Endothelial cell of umbilical vein (primary cell): ENCODE results near the gene CFAP97D1. TPM values are rescaled to one million over a fixed set of nuclear protein-coding genes. Genes with fewer than 3 reads are reported as not detected.

ENCODE experiments used
- BruUV-seq: library from RNA; stranded (reverse); fragments of 400-500 nt; replicated peaks from 2 replicates; lab custom pipeline; 2021; lab: Mats Ljungman, UMichigan
- CTCF ChIA-PET: fragments of 300-600, 350-600 bp; sonication (Branson Sonifier 250); formaldehyde crosslinking; loops from one replicate; lab custom pipeline; 2021; ENCODE audit warnings: antibody characterized with exemption, inconsistent platforms; lab: Charles Lee
- POLR2A ChIA-PET: fragments of 300-600, 350-600 bp; sonication (Branson Sonifier 250); formaldehyde crosslinking; loops from one replicate; lab custom pipeline; 2021; ENCODE audit warnings: antibody characterized with exemption, inconsistent platforms; lab: Charles Lee
- DNase-seq: peaks from one replicate; pipeline ENCODE4 v3.0.0-alpha.2; 2011; ENCODE audit warnings: low read depth, low spot score
- FAIRE-seq: peaks from 2 replicates; lab custom pipeline; 2011; peaks lifted over from hg19 to GRCh38; lab: Jason Lieb, UNC
- H2AFZ ChIP-seq: 2 replicates; pipeline ENCODE4 v1.6.0; 2012; ENCODE audit warnings: low read depth, low read length, control low read depth, inconsistent platforms
- H3K27ac ChIP-seq: 2 replicates; pipeline ENCODE4 v1.5.1; 2011; ENCODE audit warnings: low read depth, mild to moderate bottlenecking, control low read depth, low read length, moderate library complexity; ENCODE audit not compliant: insufficient read depth
- H3K27me3 ChIP-seq, 2 experiments: 2 replicates each; pipeline versions ENCODE4 v1.6.0 to v1.6.1; 2011; ENCODE audit warnings: low read length in 2 of 2, mixed read lengths in 1 of 2; ENCODE audit not compliant: control insufficient read depth in 2 of 2, insufficient read depth in 2 of 2
- H3K36me3 ChIP-seq, 2 experiments: 2 replicates in 1 of 2; 3 replicates in 1 of 2; pipeline ENCODE4 v1.5.1; 2011; ENCODE audit warnings: low read length in 2 of 2, mild to moderate bottlenecking in 1 of 2, moderate library complexity in 1 of 2; ENCODE audit not compliant: control insufficient read depth in 2 of 2, insufficient read depth in 2 of 2; ENCODE audit errors: extremely low read depth in 1 of 2
- H3K4me1 ChIP-seq: 3 replicates; pipeline ENCODE4 v1.5.1; 2011; ENCODE audit warnings: mild to moderate bottlenecking, low read length; ENCODE audit not compliant: control insufficient read depth, insufficient read depth; ENCODE audit errors: extremely low read depth
- H3K4me2 ChIP-seq: 2 replicates; pipeline ENCODE4 v1.6.1; 2011; ENCODE audit warnings: low read length, control low read depth, mixed read lengths; ENCODE audit not compliant: insufficient read depth
- H3K4me3 ChIP-seq, 3 experiments: fragments of 200-600 bp in 1 of 3; sonication (generic), shearing (Covaris generic) in 1 of 3; replicated peaks in 1 of 3; 2 replicates each; pipeline ENCODE4 v1.5.1; 2011 to 2016; ENCODE audit warnings: control low read depth in 3 of 3, low read length in 3 of 3, mild to moderate bottlenecking in 2 of 3, inconsistent platforms in 1 of 3, low read depth in 1 of 3, moderate library complexity in 1 of 3; ENCODE audit not compliant: insufficient read depth in 1 of 3
- H3K79me2 ChIP-seq: 2 replicates; pipeline ENCODE4 v1.6.0; 2012; ENCODE audit warnings: low read length, inconsistent platforms; ENCODE audit not compliant: control insufficient read depth, insufficient read depth
- H3K9ac ChIP-seq: replicated peaks from 2 replicates; pipeline ENCODE3; 2011; ENCODE audit warnings: low read length, control low read depth; ENCODE audit not compliant: insufficient read depth; ENCODE audit errors: extremely low read depth
- H3K9me1 ChIP-seq: replicated peaks from 3 replicates; pipeline ENCODE4 v1.6.0; 2011; ENCODE audit warnings: mild to moderate bottlenecking, low read length; ENCODE audit not compliant: control insufficient read depth, insufficient read depth; ENCODE audit errors: extremely low read depth
- H3K9me3 ChIP-seq: replicated peaks from 2 replicates; pipeline ENCODE4 v1.5.1; 2012; ENCODE audit warnings: low read length, inconsistent platforms; ENCODE audit not compliant: control insufficient read depth, insufficient read depth
- H4K20me1 ChIP-seq: replicated peaks from 2 replicates; pipeline ENCODE3; 2011; ENCODE audit warnings: mild to moderate bottlenecking, low read length; ENCODE audit not compliant: control insufficient read depth, insufficient read depth; ENCODE audit errors: extremely low read depth
- CTCF ChIP-seq, 2 donors: IDR thresholded peaks; 1 replicate in 1 of 2; 2 replicates in 1 of 2; pipeline ENCODE4 v1.5.1; 2011; ENCODE audit warnings: low read length in 2 of 2, mild to moderate bottlenecking in 2 of 2, moderate library complexity in 2 of 2, control low read depth in 1 of 2, inconsistent platforms in 1 of 2, low read depth in 1 of 2; ENCODE audit not compliant: insufficient read depth in 1 of 2; ENCODE audit errors: extremely low read depth in 1 of 2
- EZH2 ChIP-seq: IDR thresholded peaks from 2 replicates; pipeline ENCODE4 v1.6.1; 2012; ENCODE audit warnings: borderline replicate concordance, low read depth, mild to moderate bottlenecking, moderate library complexity, low read length, inconsistent platforms; ENCODE audit not compliant: severe bottlenecking
- FOS ChIP-seq: IDR thresholded peaks from 2 replicates; pipeline ENCODE4 v1.6.1; 2011; ENCODE audit warnings: mild to moderate bottlenecking, low read length, moderate library complexity, borderline replicate concordance; ENCODE audit not compliant: insufficient read depth
- GATA2 ChIP-seq: IDR thresholded peaks from 2 replicates; pipeline ENCODE4 v1.7.0; 2011; ENCODE audit warnings: low read depth, mild to moderate bottlenecking, moderate library complexity, mixed read lengths, low read length; ENCODE audit not compliant: insufficient read length, insufficient read depth
- JUN ChIP-seq: IDR thresholded peaks from 2 replicates; pipeline ENCODE4 v1.6.1; 2011; ENCODE audit warnings: borderline replicate concordance, low read depth; ENCODE audit not compliant: insufficient read length, insufficient read depth
- MAX ChIP-seq: IDR thresholded peaks from 2 replicates; pipeline ENCODE4 v1.6.1; 2011; ENCODE audit not compliant: insufficient read depth, insufficient read length
- MYC ChIP-seq: IDR thresholded peaks from one replicate; pipeline ENCODE4 v1.6.1; 2011; ENCODE audit warnings: mild to moderate bottlenecking, low read depth, low read length
- POLR2A ChIP-seq: IDR thresholded peaks from 2 replicates; pipeline ENCODE4 v1.6.1; 2012; ENCODE audit warnings: low read depth, mild to moderate bottlenecking, control low read depth, low read length
- POLR2AphosphoS5 ChIP-seq: IDR thresholded peaks from 2 replicates; pipeline ENCODE4 v1.6.1; 2012; ENCODE audit warnings: low read depth, mild to moderate bottlenecking, control low read depth, low read length, moderate library complexity; ENCODE audit not compliant: insufficient read depth
- dilution Hi-C: fragments of 300-500 bp; cut with MboI; formaldehyde crosslinking; loops from one replicate; pipeline ENCODE4 v1.15.0; 2019; ENCODE audit warnings: low sequenced_read_pairs; ENCODE audit not compliant: extremely low pct_ligation_motif_present
- intact Hi-C: fragments of 100-400 bp; cut with micrococcal nuclease; formaldehyde crosslinking; loops from one replicate; pipeline ENCODE4 v1.10.0; 2022
- polyA plus RNA-seq, 4 experiments: library from polyadenylated mRNA; depleted of rRNA in 3 of 4; stranded (reverse) in 3 of 4; unstranded in 1 of 4; fragments of >200 nt; gene quantifications; 2 replicates each; pipeline versions ENCODE4 v1.2.1 to v1.2.3, GENCODE V29; 2011 to 2012; ENCODE audit warnings: missing spikeins in 1 of 4
- total RNA-seq: library from RNA; stranded (reverse); gene quantifications from 2 replicates; pipeline ENCODE4 v1.2.3, GENCODE V29; 2021

Gene CFAP97D1
- total and polyA plus RNA-seq, 2 donors (not counting 3 experiments of a cell fraction or from before 2014, with no cell fraction given), result not detected

- FAIRE-seq, result no peak
- intact Hi-C loops, result no loop called here
- Histone ChIP-seq H3K36me3 (peaks cover 0 to 6% of the 10 kb centered on the region in 2 experiments), H3K9me1 (no peaks in the 10 kb centered on the region), H3K4me3 (no peak overlapping the region), H2AFZ (no peak overlapping the region), H3K9me3 (no peaks in the 10 kb centered on the region), H3K79me2 (no peaks in the 10 kb centered on the region), H4K20me1 (no peaks in the 10 kb centered on the region), H3K27me3 (no peaks in the 10 kb centered on the region), H3K9ac (no peak overlapping the region), H3K27ac (no peak overlapping the region), H3K4me2 (no peak overlapping the region), H3K4me1 (peaks cover 13% of the 10 kb centered on the region)
- ChIA-PET CTCF (interaction anchor here (1.1 to 4.0 kb wide), 3 partner anchors 22 to 29 kb away, joined by 3 to 21 read pairs (median 4); partner anchors contain the start of gene CD300LG), POLR2A (no interaction called here)
- dilution Hi-C loops, result no loop called here
- TF ChIP-seq POLR2A (no peak), JUN (no peak), GATA2 (no peak), FOS (no peak)
- no peak for DNase-seq
- no TSS peak for BruUV-seq
Observed at GRCh38 chr17:43818966-43819365, 38.7 kb downstream of the CFAP97D1 start.

GRCh38 chr17:43820759-43821158, 40.5 kb downstream of the CFAP97D1 start:
- BruUV-seq, result no TSS peak
- Histone ChIP-seq H3K9me3 (no peaks in the 10 kb centered on the region), H3K27ac (no peak overlapping the region), H2AFZ (no peak overlapping the region), H3K9me1 (no peaks in the 10 kb centered on the region), H3K4me1 (no peaks in the 10 kb centered on the region), H3K36me3 (peaks cover 2 to 3% of the 10 kb centered on the region in 2 experiments), H3K4me2 (no peak overlapping the region), H3K79me2 (no peaks in the 10 kb centered on the region), H3K27me3 (no peaks in the 10 kb centered on the region), H3K4me3 (no peak overlapping the region), H4K20me1 (no peaks in the 10 kb centered on the region), H3K9ac (no peak overlapping the region)
- dilution Hi-C loops, result no loop called here
- ChIA-PET CTCF (no interaction called here), POLR2A (no interaction called here)
- FAIRE-seq (no peak), DNase-seq (no peak)
- intact Hi-C loops, result no loop called here
- TF ChIP-seq MYC (no peak), EZH2 (no peak), POLR2AphosphoS5 (no peak), POLR2A (no peak), FOS (no peak), CTCF (IDR thresholded peaks at IDR 0.05; ENCODE audit: extremely low read depth in 1 of 2, insufficient read depth in 1 of 2, low read depth in 1 of 2, low read length in 2 of 2) (no peak), MAX (no peak), JUN (no peak), GATA2 (no peak)
